ENCODE measurements around the gene XDH. TPM values are rescaled to one million over a fixed set of nuclear protein-coding genes. Genes with fewer than 3 reads are reported as not detected.

XDH gene
- total RNA-seq, 6 experiments from 2014 or later = 0.88 to 2.0 (median 1.5) TPM

GRCh38 chr2:31372097-31372496, 42.4 kb downstream of the XDH start:
- TF ChIP-seq, protein P1, sequence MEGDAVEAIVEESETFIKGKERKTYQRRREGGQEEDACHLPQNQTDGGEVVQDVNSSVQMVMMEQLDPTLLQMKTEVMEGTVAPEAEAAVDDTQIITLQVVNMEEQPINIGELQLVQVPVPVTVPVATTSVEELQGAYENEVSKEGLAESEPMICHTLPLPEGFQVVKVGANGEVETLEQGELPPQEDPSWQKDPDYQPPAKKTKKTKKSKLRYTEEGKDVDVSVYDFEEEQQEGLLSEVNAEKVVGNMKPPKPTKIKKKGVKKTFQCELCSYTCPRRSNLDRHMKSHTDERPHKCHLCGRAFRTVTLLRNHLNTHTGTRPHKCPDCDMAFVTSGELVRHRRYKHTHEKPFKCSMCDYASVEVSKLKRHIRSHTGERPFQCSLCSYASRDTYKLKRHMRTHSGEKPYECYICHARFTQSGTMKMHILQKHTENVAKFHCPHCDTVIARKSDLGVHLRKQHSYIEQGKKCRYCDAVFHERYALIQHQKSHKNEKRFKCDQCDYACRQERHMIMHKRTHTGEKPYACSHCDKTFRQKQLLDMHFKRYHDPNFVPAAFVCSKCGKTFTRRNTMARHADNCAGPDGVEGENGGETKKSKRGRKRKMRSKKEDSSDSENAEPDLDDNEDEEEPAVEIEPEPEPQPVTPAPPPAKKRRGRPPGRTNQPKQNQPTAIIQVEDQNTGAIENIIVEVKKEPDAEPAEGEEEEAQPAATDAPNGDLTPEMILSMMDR (IDR thresholded peaks at IDR 0.05) = no peak
- Mint-ChIP-seq H3K27me3 (ENCODE audit: insufficient read depth) (no peaks in the 10 kb centered on the region), H3K27ac (no peak overlapping the region), H3K9me3 (no peaks in the 10 kb centered on the region), H3K4me3 (no peak overlapping the region), H3K36me3 (ENCODE audit: low read depth) (peaks cover 15% of the 10 kb centered on the region; the same call in 1 of the 2 replicates), H3K4me1 (ENCODE audit: low read depth) (no peaks in the 10 kb centered on the region)
- DNase-seq = no peak

DNA sequence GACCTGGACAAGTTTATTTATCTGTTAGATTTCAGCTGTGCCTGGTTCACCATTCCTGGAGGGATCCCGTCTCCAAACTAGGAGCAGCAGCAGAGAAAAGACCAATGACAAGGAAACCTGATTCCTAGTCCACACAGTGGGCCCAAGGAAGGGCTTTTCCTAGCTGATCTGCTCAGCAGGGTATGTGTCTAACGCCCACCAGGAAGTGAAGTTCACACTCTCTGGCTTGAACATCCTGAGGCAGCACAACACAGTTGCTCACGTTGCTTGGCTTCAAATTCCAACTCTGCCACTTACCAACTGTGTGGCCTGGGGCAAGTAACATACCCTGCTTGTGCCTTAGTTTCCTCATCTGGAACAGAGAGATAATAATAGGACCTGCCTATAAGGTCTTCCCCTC, 42.9 kb downstream of the XDH start:
- no peak overlapping the region for H3K27ac Mint-ChIP-seq
- H3K4me1 Mint-ChIP-seq (ENCODE audit: low read depth) = no peaks in the 10 kb centered on the region
- H3K36me3 Mint-ChIP-seq (ENCODE audit: low read depth) = peaks cover 15% of the 10 kb centered on the region; the same call in 1 of the 2 replicates
- H3K27me3 Mint-ChIP-seq (ENCODE audit: insufficient read depth) = no peaks in the 10 kb centered on the region
- DNase-seq = no peak
- no peak overlapping the region for H3K4me3 Mint-ChIP-seq
- TF ChIP-seq, protein P1 (IDR thresholded peaks at IDR 0.05) = no peak
- no peaks in the 10 kb centered on the region for H3K9me3 Mint-ChIP-seq

DNA sequence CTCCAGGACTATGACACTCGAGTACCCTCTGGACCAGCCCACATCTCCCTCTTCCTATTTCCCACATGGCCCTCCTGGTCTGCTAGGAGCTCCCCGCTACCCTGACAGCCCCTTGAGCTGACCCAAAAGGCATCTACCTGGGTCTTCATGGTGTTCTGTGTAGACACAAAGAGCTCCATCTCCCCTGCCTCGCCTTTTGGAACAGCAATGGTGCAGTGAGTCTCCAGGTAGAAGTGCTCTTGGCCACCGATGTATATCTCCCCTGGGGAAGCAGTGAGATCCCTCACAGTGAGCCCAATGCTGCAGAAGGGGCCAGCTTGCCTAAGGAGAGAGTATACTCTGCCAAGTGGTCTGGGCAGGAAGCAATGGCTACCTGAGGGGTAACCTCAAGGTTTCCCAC, 47.8 kb downstream of the XDH start:
- TF ChIP-seq, protein P1 (IDR thresholded peaks at IDR 0.05) = no peak
- no peaks in the 10 kb centered on the region for H3K4me1 Mint-ChIP-seq (ENCODE audit: low read depth)

GRCh38 chr2:31365834-31366505, 48.6 kb downstream of the XDH start:
- Mint-ChIP-seq H3K27me3 (ENCODE audit: insufficient read depth) (no peaks in the 10 kb centered on the region), H3K4me1 (ENCODE audit: low read depth) (peaks cover 4% of the 10 kb centered on the region; the same call in 1 of the 2 replicates), H3K36me3 (ENCODE audit: low read depth) (peaks cover 14% of the 10 kb centered on the region; the same call in 1 of the 2 replicates), H3K27ac (no peak overlapping the region), H3K4me3 (no peak overlapping the region), H3K9me3 (no peaks in the 10 kb centered on the region)
- DNase-seq = no peak
- TF ChIP-seq, protein P1 (IDR thresholded peaks at IDR 0.05) = no peak

More for the DNA sequence above, 47.8 kb downstream of the XDH start:
- no peaks in the 10 kb centered on the region for H3K27me3 Mint-ChIP-seq (ENCODE audit: insufficient read depth)
- H3K27ac Mint-ChIP-seq = no peak overlapping the region
- no peak for DNase-seq
- H3K36me3 Mint-ChIP-seq (ENCODE audit: low read depth) = peaks cover 15% of the 10 kb centered on the region; the same call in 1 of the 2 replicates
- H3K9me3 Mint-ChIP-seq = no peaks in the 10 kb centered on the region
- no peak overlapping the region for H3K4me3 Mint-ChIP-seq

GRCh38 chr2:31365348-31365747, 49.2 kb downstream of the XDH start:
- Mint-ChIP-seq H3K36me3 (ENCODE audit: low read depth) (peaks cover 11% of the 10 kb centered on the region; the same call in 1 of the 2 replicates), H3K27ac (no peak overlapping the region), H3K9me3 (no peaks in the 10 kb centered on the region), H3K4me3 (no peak overlapping the region), H3K27me3 (ENCODE audit: insufficient read depth) (no peaks in the 10 kb centered on the region), H3K4me1 (ENCODE audit: low read depth) (peaks cover 10% of the 10 kb centered on the region)
- TF ChIP-seq, protein P1 (IDR thresholded peaks at IDR 0.05) = no peak
- no peak for DNase-seq

Measured in HFFc6 (cell line).